ENCODE results near the gene SHOC2.

The SHOC2 gene

GRCh38 chr10:110967645-110968044 lies 48.2 kb downstream of the SHOC2 start:
- ChIA-PET POLR2A (no interaction called here), CTCF (no interaction called here)
- no peak for TF ChIP-seq CTBP1 (IDR thresholded peaks at IDR 0.05; ENCODE audit: borderline replicate concordance)
- no peak for TF ChIP-seq FOXK2 (IDR thresholded peaks at IDR 0.05)
- no peak for TF ChIP-seq LEF1 (IDR thresholded peaks at IDR 0.05; ENCODE audit: borderline replicate concordance)
- TF ChIP-seq ARNT (IDR thresholded peaks at IDR 0.05), result no peak
- TF ChIP-seq HDGF (IDR thresholded peaks at IDR 0.05; ENCODE audit: borderline replicate concordance), result no peak
- TF ChIP-seq FOXA1 (IDR thresholded peaks at IDR 0.05), result no peak
- TF ChIP-seq NFRKB (IDR thresholded peaks at IDR 0.05), result no peak
- no peak for TF ChIP-seq ELF4 (IDR thresholded peaks at IDR 0.05)
- TF ChIP-seq FOXM1 (IDR thresholded peaks at IDR 0.05; ENCODE audit: borderline replicate concordance), result no peak
- TF ChIP-seq L3MBTL2 (conservative IDR thresholded peaks at IDR 0.05), result no peak
- no peak for TF ChIP-seq SUZ12 (IDR thresholded peaks at IDR 0.05)
- no peak for TF ChIP-seq ZNF384 (IDR thresholded peaks at IDR 0.05)
- TF ChIP-seq TARDBP (IDR thresholded peaks at IDR 0.05), result no peak
- no peak for DNase-seq (ENCODE audit: extremely low spot score)

GRCh38 chr10:110969183-110969582 lies 49.8 kb downstream of the SHOC2 start:
- DNase-seq (ENCODE audit: extremely low spot score), result no peak
- TF ChIP-seq L3MBTL2 (conservative IDR thresholded peaks at IDR 0.05) (no peak), SP1 (IDR thresholded peaks at IDR 0.05) (no peak), SUZ12 (IDR thresholded peaks at IDR 0.05) (no peak), NFRKB (IDR thresholded peaks at IDR 0.05) (no peak), PKNOX1 (IDR thresholded peaks at IDR 0.05) (no peak), LEF1 (IDR thresholded peaks at IDR 0.05; ENCODE audit: borderline replicate concordance) (no peak), ELF4 (IDR thresholded peaks at IDR 0.05) (no peak), HDGF (IDR thresholded peaks at IDR 0.05; ENCODE audit: borderline replicate concordance) (no peak), ARNT (IDR thresholded peaks at IDR 0.05) (no peak), FOXA1 (IDR thresholded peaks at IDR 0.05) (no peak), FOXM1 (IDR thresholded peaks at IDR 0.05; ENCODE audit: borderline replicate concordance) (no peak), ZNF384 (IDR thresholded peaks at IDR 0.05) (no peak), BHLHE40 (IDR thresholded peaks at IDR 0.05; ENCODE audit: borderline replicate concordance) (no peak), FOXK2 (IDR thresholded peaks at IDR 0.05) (no peak), CTBP1 (IDR thresholded peaks at IDR 0.05; ENCODE audit: borderline replicate concordance) (no peak), TARDBP (IDR thresholded peaks at IDR 0.05) (no peak)
- POLR2A ChIA-PET, result no interaction called here
- CTCF ChIA-PET, result no interaction called here

- no peak for DNase-seq (ENCODE audit: extremely low spot score)
- no peak for TF ChIP-seq SUZ12 (IDR thresholded peaks at IDR 0.05)
- POLR2A ChIA-PET, result no interaction called here
- CTCF ChIA-PET, result no interaction called here
These were observed 52.2 kb downstream of the SHOC2 start for GRCh38 chr10:110971638-110972037.

GRCh38 chr10:110972231-110973134 lies 53.1 kb downstream of the SHOC2 start:
- CTCF ChIA-PET, result no interaction called here
- DNase-seq (ENCODE audit: extremely low spot score), result no peak
- POLR2A ChIA-PET, result interaction anchor here (0.9 kb wide), 1 partner anchor 55 kb away, joined by 4 read pairs; no protein-coding TSS in a partner anchor
- TF ChIP-seq LEF1 (IDR thresholded peaks at IDR 0.05; ENCODE audit: borderline replicate concordance), result no peak
- no peak for TF ChIP-seq TARDBP (IDR thresholded peaks at IDR 0.05)

GRCh38 chr10:110973400-110973799 lies 54.0 kb downstream of the SHOC2 start:
- no peak for DNase-seq (ENCODE audit: extremely low spot score)
- ChIA-PET CTCF (no interaction called here), POLR2A (interaction anchor here (0.7 to 0.9 kb wide), 2 partner anchors 56 to 384 kb away, joined by 4 to 5 read pairs; no protein-coding TSS in a partner anchor)
- TF ChIP-seq TARDBP (IDR thresholded peaks at IDR 0.05) (no peak), FOXA1 (IDR thresholded peaks at IDR 0.05) (no peak), SUZ12 (IDR thresholded peaks at IDR 0.05) (no peak), FOXK2 (IDR thresholded peaks at IDR 0.05) (no peak), LEF1 (IDR thresholded peaks at IDR 0.05; ENCODE audit: borderline replicate concordance) (no peak), CTBP1 (IDR thresholded peaks at IDR 0.05; ENCODE audit: borderline replicate concordance) (no peak), ELF4 (IDR thresholded peaks at IDR 0.05) (no peak), ZNF384 (IDR thresholded peaks at IDR 0.05) (no peak), ARNT (IDR thresholded peaks at IDR 0.05) (no peak), HDGF (IDR thresholded peaks at IDR 0.05; ENCODE audit: borderline replicate concordance) (no peak)

- DNase-seq (ENCODE audit: extremely low spot score), result no peak
- TF ChIP-seq ARNT (IDR thresholded peaks at IDR 0.05), result no peak
- no peak for TF ChIP-seq HDGF (IDR thresholded peaks at IDR 0.05; ENCODE audit: borderline replicate concordance)
- TF ChIP-seq ZNF384 (IDR thresholded peaks at IDR 0.05), result no peak
- TF ChIP-seq FOXA1 (IDR thresholded peaks at IDR 0.05), result no peak
- no peak for TF ChIP-seq FOXK2 (IDR thresholded peaks at IDR 0.05)
- ChIA-PET POLR2A (no interaction called here), CTCF (interaction anchor here (1.5 kb wide), 1 partner anchor 99 kb away, joined by 4 read pairs; no protein-coding TSS in a partner anchor)
These were observed 57.2 kb downstream of the SHOC2 start for GRCh38 chr10:110976577-110976976.

GRCh38 chr10:110977662-110978061 lies 58.3 kb downstream of the SHOC2 start:
- DNase-seq (ENCODE audit: extremely low spot score), result no peak
- ChIA-PET POLR2A (no interaction called here), CTCF (interaction anchor here (0.7 kb wide), 1 partner anchor 52 kb away, joined by 3 read pairs; no protein-coding TSS in a partner anchor)
- TF ChIP-seq FOXA1 (IDR thresholded peaks at IDR 0.05) (no peak), LEF1 (IDR thresholded peaks at IDR 0.05; ENCODE audit: borderline replicate concordance) (no peak), TARDBP (IDR thresholded peaks at IDR 0.05) (no peak), ELF4 (IDR thresholded peaks at IDR 0.05) (no peak)

GRCh38 chr10:110978204-110978603 lies 58.8 kb downstream of the SHOC2 start:
- TF ChIP-seq FOXK2 (IDR thresholded peaks at IDR 0.05) (no peak), LEF1 (IDR thresholded peaks at IDR 0.05; ENCODE audit: borderline replicate concordance) (no peak), TARDBP (IDR thresholded peaks at IDR 0.05) (no peak), FOXA1 (IDR thresholded peaks at IDR 0.05) (no peak), ARNT (IDR thresholded peaks at IDR 0.05) (no peak), BHLHE40 (IDR thresholded peaks at IDR 0.05; ENCODE audit: borderline replicate concordance) (no peak), ELF4 (IDR thresholded peaks at IDR 0.05) (no peak), SUZ12 (IDR thresholded peaks at IDR 0.05) (no peak), SP1 (IDR thresholded peaks at IDR 0.05) (no peak), ZNF384 (IDR thresholded peaks at IDR 0.05) (no peak)
- CTCF ChIA-PET, result no interaction called here

More at GRCh38 chr10:110978204-110978603, 58.8 kb downstream of the SHOC2 start:
- DNase-seq (ENCODE audit: extremely low spot score), result no peak
- POLR2A ChIA-PET, result no interaction called here
